Central memory CD8-positive, alpha-beta T cell (primary cell): ENCODE results near the gene SORL1-AS1.

Source experiments
- ATAC-seq: fragments of 150-1000 bp; cut with Tn5 transposase; replicated peaks from 2 replicates; pipeline ENCODE4 v1.10.0; 2022; ENCODE audit warnings: mild to moderate bottlenecking, moderate FRiP score, moderate number of reproducible peaks; ENCODE audit not compliant: poor library complexity, severe bottlenecking; ENCODE audit errors: extremely low read depth
- DNase-seq, 2 donors: peaks; one replicate each; pipeline ENCODE4 v3.0.0; 2021; ENCODE audit warnings: low spot score in 2 of 2
- H3K27ac Mint-ChIP-seq: one replicate; pipeline ENCODE4 v1.8.0; 2022; ENCODE audit warnings: low read depth, mild to moderate bottlenecking, moderate library complexity, mixed read lengths
- H3K27me3 Mint-ChIP-seq: one replicate; pipeline ENCODE4 v1.8.0; 2022; ENCODE audit warnings: mixed read lengths
- H3K36me3 Mint-ChIP-seq: one replicate; pipeline ENCODE4 v1.8.0; 2022; ENCODE audit warnings: mild to moderate bottlenecking, moderate library complexity, mixed read lengths; ENCODE audit not compliant: insufficient read depth
- H3K4me1 Mint-ChIP-seq: one replicate; pipeline ENCODE4 v1.8.0; 2022; ENCODE audit warnings: mixed read lengths
- H3K4me3 Mint-ChIP-seq: one replicate; pipeline ENCODE4 v1.8.0; 2022; ENCODE audit warnings: mild to moderate bottlenecking, moderate library complexity, mixed read lengths
- H3K9me3 Mint-ChIP-seq: one replicate; pipeline ENCODE4 v1.8.0; 2022; ENCODE audit warnings: mixed read lengths

The SORL1-AS1 gene

DNA sequence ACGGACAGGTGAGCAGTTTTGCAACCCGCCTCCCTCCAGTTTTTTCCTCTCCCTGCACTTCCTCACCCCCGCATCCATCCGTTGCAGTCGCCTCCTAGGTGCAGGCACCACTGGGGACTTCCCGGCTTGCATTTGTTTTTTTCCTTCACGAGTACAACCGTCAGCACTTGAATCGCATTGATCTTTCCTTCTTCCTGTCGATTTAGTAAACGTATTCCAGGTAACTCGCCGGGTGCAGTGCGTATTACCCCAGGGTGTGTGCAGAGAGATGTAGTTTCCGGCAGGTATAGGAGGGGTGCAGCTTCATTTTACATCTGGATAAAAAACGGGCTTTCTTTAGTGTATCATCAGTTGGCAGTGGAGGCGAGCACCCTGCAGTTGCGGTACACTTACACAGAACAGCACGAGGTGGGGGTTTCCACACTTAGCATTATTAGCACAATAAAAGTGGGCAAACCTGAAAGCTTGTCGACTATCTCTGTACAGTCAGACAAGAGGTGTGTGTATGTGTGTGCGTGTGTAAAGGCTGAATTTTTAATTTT is at the start of gene SORL1-AS1:
Gene SORL1-AS1, minus strand, starts transcription at position 359 of the 542 bp plus-strand sequence.
- Mint-ChIP-seq H3K4me1 (peaks cover 89% of the 10 kb centered on the region), H3K36me3 (peaks cover 33% of the 10 kb centered on the region)
- peak; percentile 32 to 50 for DNase-seq

DNA sequence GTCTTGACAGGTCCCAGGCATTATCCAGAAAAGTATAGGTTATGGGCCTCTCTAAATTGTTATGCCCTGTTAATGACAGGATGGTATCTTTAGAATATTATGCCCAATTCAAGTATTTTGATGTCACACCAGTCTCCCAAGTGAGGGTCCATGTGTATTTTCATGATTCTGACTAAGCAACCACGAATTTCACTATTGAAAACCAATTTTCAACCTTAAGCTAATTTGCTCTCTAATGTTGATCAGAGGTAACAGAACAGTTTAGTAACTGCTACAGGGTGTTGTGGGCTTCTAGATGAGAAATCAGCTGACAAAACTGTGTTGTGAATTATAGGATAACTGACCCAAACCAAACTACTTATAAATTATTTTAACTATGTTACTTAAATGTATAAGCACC is 48.0 kb upstream of the SORL1-AS1 start:
- Mint-ChIP-seq H3K27me3 (no peaks in the 10 kb centered on the region), H3K27ac (no peak overlapping the region), H3K4me1 (peaks cover 39% of the 10 kb centered on the region), H3K4me3 (no peak overlapping the region), H3K9me3 (peaks cover under 1% of the 10 kb centered on the region), H3K36me3 (peaks cover 72% of the 10 kb centered on the region)
- DNase-seq (no peak), ATAC-seq (no peak)

More for the DNA sequence above, at the start of gene SORL1-AS1:
- Mint-ChIP-seq H3K27ac (peak within 1 kb of the TSS; percentile 95), H3K9me3 (no peaks in the 10 kb centered on the region), H3K4me3 (peak within 1 kb of the TSS; percentile 98), H3K27me3 (no peaks in the 10 kb centered on the region)
- peak; percentile 63 for ATAC-seq

DNA sequence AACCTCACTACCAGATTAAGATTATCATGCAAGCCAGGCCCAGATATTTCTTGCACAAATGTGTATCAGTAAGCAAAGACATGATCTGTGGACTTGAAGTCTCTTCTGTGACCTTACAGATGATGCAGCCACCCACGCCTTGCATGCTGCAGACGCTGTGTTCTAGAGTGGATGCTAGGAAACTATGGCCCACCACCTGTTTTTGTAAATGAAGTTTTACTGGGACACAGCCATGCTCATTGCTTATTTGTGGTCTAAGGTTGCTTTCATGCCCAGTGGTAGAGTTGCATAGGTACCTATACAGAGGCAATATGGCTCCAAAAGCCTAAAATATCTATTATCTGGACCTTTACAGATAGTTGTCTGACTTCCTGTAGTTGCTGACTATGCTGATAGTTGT is 47.5 kb upstream of the SORL1-AS1 start:
- peaks cover 73% of the 10 kb centered on the region for H3K36me3 Mint-ChIP-seq
- no peak for ATAC-seq
- H3K27ac Mint-ChIP-seq: no peak overlapping the region
- peaks cover 44% of the 10 kb centered on the region for H3K4me1 Mint-ChIP-seq
- no peak for DNase-seq
- no peak overlapping the region for H3K4me3 Mint-ChIP-seq
- H3K27me3 Mint-ChIP-seq: no peaks in the 10 kb centered on the region
- H3K9me3 Mint-ChIP-seq: no peaks in the 10 kb centered on the region

DNA sequence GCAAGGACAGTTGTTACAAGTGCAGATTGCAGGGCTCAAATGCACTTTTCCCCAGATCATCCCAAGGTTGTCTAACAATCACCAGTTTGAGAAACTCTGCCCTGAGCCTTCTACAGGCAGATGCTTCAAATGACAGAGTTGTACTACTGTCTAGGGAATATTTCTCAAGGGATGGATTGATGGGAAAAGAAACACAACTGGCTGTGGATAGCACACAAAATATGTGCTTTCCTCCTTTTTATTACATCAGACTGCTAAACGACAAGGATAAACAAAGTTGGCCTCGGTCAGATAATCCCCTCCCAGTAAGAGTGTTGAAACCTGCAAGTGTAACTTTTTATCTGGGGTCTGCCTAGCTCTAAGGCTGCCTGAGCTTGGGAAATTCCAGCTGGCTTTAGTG is 46.6 kb upstream of the SORL1-AS1 start:
- H3K36me3 Mint-ChIP-seq: peaks cover 71% of the 10 kb centered on the region

DNA sequence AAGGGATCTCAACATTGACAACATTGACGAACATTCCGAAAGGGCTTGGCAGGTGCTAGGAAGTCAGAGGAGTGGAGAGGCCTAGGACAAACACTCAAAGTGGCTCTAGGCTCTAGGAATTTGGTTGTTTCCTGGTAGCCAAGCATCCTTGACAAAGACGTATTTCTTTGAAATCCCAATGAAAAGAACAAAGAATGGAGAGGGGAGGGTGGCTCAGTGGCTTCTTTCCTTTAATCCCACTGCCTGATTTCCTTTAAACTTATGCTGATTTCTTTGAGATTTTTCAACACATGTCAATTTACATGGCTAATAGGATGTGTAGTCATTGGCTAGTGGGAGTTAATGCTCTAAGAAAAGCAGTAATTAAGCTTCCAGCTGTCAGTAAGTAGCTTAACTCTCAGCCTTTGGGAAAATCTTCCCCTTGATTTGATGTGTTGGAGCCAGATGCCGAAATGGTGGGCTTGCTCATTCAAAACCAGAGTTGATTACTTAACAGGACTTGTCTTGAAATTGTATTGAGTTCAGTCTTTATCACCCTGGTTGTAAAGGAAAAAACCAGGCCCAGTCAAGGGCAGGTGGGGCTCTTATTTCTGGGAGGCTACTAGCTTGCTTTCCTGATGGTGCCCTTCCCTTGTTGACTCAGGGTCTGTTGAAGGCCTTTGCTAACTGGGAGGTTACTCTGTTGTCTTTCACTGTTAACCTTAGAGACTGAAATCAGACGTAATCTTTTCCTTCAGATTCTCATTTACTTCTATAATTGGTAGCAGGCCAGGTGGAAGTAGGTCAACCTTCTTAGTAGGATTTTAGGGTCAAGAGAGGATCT is 44.6 kb upstream of the SORL1-AS1 start:
- DNase-seq: no peak
- Mint-ChIP-seq H3K4me3 (no peak overlapping the region), H3K36me3 (peaks cover 70% of the 10 kb centered on the region)

More for the DNA sequence above, 46.6 kb upstream of the SORL1-AS1 start:
- Mint-ChIP-seq H3K4me1 (peaks cover 46% of the 10 kb centered on the region), H3K4me3 (no peak overlapping the region), H3K27ac (no peak overlapping the region), H3K27me3 (no peaks in the 10 kb centered on the region), H3K9me3 (no peaks in the 10 kb centered on the region)
- ATAC-seq (no peak), DNase-seq (no peak)

DNA sequence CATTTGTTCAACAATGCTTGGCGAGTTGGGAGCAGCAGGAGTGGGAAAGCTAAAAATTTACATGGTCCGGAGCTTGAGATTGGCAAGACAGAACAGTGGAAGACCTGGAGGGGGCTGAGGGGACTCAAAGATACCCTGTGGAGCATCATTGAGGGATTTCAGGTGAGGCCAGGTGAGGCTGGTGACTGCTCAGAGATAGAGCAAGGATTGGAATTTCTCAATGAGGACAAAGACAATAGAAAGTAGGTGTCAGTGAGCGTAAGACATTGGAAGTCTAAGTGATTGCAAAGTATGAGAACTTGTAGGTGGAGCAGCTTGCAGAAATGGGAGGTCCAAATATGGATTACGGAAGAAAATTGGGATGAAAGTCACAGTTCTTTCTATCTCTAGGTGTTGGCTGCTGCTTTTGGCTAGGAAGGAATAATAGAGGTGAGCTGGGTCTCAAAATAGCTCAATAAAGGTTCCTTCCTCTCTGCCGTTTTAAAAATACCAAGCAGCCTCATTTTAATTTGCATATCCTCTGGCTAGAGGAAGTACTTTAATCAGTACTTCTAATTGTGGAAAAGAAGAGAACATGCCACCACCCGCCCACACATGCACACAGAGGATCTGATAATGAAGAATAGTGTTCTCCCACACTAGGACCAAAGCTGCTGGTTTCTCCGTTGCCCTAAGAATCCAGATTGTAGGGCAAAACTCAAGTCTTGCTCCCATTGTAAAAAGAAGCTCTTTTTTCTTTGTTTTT is 41.8 kb upstream of the SORL1-AS1 start:
- peaks cover 58% of the 10 kb centered on the region for H3K4me1 Mint-ChIP-seq

More for the DNA sequence above, 44.6 kb upstream of the SORL1-AS1 start:
- H3K27ac Mint-ChIP-seq: no peak overlapping the region
- no peak for ATAC-seq
- peaks cover 51% of the 10 kb centered on the region for H3K4me1 Mint-ChIP-seq
- H3K27me3 Mint-ChIP-seq: no peaks in the 10 kb centered on the region
- no peaks in the 10 kb centered on the region for H3K9me3 Mint-ChIP-seq

DNA sequence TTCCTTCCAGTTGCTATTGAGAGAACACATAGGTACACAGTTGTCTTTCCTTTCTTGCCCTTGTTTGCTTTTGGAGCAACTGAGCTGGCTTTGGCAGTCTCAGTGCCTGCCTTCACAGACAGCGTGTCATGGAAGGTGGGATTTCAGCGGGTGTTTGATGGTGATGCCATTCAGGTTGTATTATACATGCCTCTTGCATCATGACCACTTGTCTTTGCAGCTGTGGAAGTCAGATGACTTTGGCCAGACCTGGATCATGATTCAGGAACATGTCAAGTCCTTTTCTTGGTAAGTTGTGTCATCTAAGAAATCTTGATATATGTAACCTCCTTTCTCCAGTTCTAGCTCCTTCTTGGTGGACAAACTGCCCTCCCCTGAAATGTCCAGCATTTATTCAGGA is 37.1 kb upstream of the SORL1-AS1 start:
- Mint-ChIP-seq H3K27me3 (no peaks in the 10 kb centered on the region), H3K4me3 (no peak overlapping the region), H3K27ac (no peak overlapping the region), H3K4me1 (peaks cover 75% of the 10 kb centered on the region), H3K36me3 (peaks cover 55% of the 10 kb centered on the region), H3K9me3 (no peaks in the 10 kb centered on the region)
- ATAC-seq: no peak
- no peak for DNase-seq

More for the DNA sequence above, 41.8 kb upstream of the SORL1-AS1 start:
- Mint-ChIP-seq H3K4me3 (peak overlapping the region; percentile 66), H3K27me3 (no peaks in the 10 kb centered on the region), H3K36me3 (peaks cover 70% of the 10 kb centered on the region), H3K9me3 (no peaks in the 10 kb centered on the region), H3K27ac (peak overlapping the region; percentile 87)
- ATAC-seq (peak; percentile 56), DNase-seq (no peak)

DNA sequence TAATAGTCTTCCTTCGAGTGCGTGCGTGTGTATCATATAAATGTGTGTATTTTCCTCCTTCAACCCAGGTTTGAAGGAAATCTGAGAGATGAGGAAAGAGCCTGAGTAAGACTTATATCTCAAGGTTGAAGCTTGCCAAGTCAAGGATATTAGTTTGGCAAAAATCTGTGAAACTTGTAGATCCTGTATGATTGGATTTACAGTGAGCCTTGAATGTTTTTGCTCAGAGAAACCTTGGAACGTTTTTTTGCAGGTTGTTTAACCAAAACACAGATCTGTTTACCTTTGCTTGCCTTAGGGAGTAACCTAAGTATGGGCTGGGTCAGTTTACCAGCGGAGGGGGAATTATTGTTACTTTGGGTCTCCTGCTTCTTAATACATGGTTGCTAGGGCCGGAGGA is 35.9 kb upstream of the SORL1-AS1 start:
- Mint-ChIP-seq H3K9me3 (no peaks in the 10 kb centered on the region), H3K4me3 (no peak overlapping the region), H3K27me3 (no peaks in the 10 kb centered on the region), H3K27ac (peak overlapping the region; percentile 45), H3K36me3 (peaks cover 55% of the 10 kb centered on the region), H3K4me1 (peaks cover 75% of the 10 kb centered on the region)
- no peak for DNase-seq
- no peak for ATAC-seq

DNA sequence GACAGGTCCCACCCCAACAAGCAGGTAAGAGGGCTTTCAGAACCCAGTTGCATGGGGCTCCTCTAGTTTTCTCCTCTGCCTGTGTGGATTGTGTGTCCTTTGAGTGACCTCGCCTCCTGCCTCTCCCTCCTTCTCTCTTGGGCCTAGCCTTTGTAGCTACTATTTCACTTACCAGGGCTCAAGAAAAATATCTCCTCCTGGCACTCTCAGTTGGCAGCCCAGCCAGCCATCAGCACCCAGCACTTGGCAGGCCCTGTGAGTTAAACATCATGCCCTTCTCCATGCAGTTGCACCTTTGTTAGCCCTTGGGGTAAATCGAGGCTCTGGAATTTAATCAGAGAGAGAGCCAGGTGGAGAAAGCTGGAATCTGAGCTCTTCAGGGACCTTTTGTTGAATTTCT is 35.4 kb upstream of the SORL1-AS1 start:
- no peak for ATAC-seq
- Mint-ChIP-seq H3K36me3 (peaks cover 50% of the 10 kb centered on the region), H3K9me3 (no peaks in the 10 kb centered on the region), H3K4me3 (no peak overlapping the region), H3K27ac (peak overlapping the region; percentile 45), H3K4me1 (peaks cover 75% of the 10 kb centered on the region), H3K27me3 (no peaks in the 10 kb centered on the region)
- DNase-seq: no peak

DNA sequence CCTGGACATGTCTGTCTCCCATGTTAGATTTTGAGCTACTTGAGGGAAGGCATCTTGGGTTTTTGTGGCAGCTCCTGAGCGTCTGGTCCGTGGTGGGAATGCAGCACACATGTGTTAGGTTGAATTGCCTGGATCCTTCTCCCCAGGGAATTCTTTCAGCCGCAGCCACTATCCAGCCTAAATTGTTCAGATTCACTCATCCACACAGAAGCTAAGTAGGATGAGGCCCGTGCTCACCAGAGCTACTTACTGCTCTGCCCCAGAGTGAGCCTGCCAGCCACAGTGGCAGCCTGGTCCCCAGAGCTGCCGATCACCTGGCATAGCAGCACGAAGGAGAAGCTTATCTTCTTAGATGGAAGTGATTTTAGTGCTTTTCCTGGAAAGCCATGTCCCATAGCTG is 34.4 kb upstream of the SORL1-AS1 start:
- Mint-ChIP-seq H3K27ac (peak overlapping the region; percentile 85), H3K36me3 (peaks cover 49% of the 10 kb centered on the region), H3K9me3 (no peaks in the 10 kb centered on the region), H3K4me1 (peaks cover 82% of the 10 kb centered on the region), H3K27me3 (no peaks in the 10 kb centered on the region), H3K4me3 (no peak overlapping the region)
- no peak for ATAC-seq
- no peak for DNase-seq

DNA sequence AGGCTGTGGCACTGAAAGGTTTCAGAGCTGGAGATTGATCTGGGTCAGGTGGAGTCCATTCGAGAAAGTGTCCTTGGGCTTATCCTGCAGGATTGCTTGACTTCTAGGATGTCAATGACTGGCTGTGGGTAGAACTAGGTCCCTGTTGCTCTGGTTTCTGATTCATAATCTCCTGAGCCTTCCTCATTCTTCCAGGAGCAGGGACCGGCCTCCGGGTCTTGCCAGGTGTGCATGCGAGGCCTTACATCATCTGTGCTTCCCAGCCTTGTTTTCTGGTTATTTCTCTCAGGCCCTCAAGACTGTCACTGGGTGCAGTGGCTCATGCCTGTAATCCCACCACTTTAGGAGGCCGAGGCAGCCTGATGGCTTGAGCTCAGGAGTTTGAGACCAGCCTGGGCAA is 33.3 kb upstream of the SORL1-AS1 start:
- no peak for ATAC-seq
- H3K4me3 Mint-ChIP-seq: no peak overlapping the region

DNA sequence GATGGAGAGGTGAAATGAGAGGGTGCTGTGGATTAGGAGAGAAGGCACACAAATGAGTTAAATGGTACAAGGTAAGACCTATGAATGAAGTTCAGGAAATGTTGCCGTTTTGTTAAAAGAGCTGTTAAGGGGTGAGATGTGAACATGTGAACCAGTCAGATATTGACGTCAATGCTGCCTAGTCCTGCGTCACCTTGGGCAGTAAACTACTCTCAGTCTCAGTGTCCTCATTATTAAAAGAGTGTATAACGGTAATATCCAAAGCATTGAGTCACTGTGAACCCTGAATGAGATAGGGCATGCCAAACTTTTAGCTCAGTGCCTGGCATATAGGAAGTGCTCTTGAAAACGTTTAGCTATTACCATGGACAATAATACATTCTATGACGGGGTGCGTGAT is 32.4 kb upstream of the SORL1-AS1 start:
- Mint-ChIP-seq H3K36me3 (peaks cover 42% of the 10 kb centered on the region), H3K27me3 (no peaks in the 10 kb centered on the region), H3K4me3 (peak overlapping the region; percentile 9), H3K9me3 (no peaks in the 10 kb centered on the region), H3K27ac (peak overlapping the region; percentile 97), H3K4me1 (peaks cover 85% of the 10 kb centered on the region)
- DNase-seq (peak in 1 of 2 donors; percentile 40), ATAC-seq (no peak)

More for the DNA sequence above, 33.3 kb upstream of the SORL1-AS1 start:
- no peak for DNase-seq
- H3K27me3 Mint-ChIP-seq: no peaks in the 10 kb centered on the region
- peaks cover 86% of the 10 kb centered on the region for H3K4me1 Mint-ChIP-seq
- H3K27ac Mint-ChIP-seq: peak overlapping the region; percentile 97
- H3K36me3 Mint-ChIP-seq: peaks cover 43% of the 10 kb centered on the region
- H3K9me3 Mint-ChIP-seq: no peaks in the 10 kb centered on the region
